Small intestine (tissue), 7 donors: ENCODE data around the gene ASPM. TPM values are rescaled to one million over a fixed set of nuclear protein-coding genes. Genes with fewer than 3 reads are reported as not detected.
"Not testable (repeated sequence)": the region's sequence is repeated elsewhere in the genome, so short reads cannot be mapped to it uniquely, and the experiment has no call there.

Experiments used
- DNase-seq, 2 donors: peaks; one replicate each; pipeline versions ENCODE4 v3.0.0 to v3.0.0-alpha.2; 2013
- FAIRE-seq: peaks from 2 replicates; lab custom pipeline; 2012; peaks lifted over from hg19 to GRCh38; lab: Jason Lieb, UNC
- H3K27ac ChIP-seq, 3 donors: one replicate each; pipeline ENCODE4 v1.5.1; 2013; ENCODE audit warnings: low read length in 2 of 3, mild to moderate bottlenecking in 2 of 3, control low read depth in 1 of 3, inconsistent platforms in 1 of 3, low read depth in 1 of 3, moderate library complexity in 1 of 3
- H3K27me3 ChIP-seq, 3 donors: one replicate each; pipeline ENCODE4 v1.6.1; 2013; ENCODE audit warnings: low read length in 3 of 3, inconsistent platforms in 1 of 3; ENCODE audit not compliant: control insufficient read depth in 3 of 3, insufficient read depth in 3 of 3
- H3K36me3 ChIP-seq, 3 donors: one replicate each; pipeline ENCODE4 v1.6.1; 2013; ENCODE audit warnings: low read length in 3 of 3, inconsistent platforms in 1 of 3, low read depth in 1 of 3, mild to moderate bottlenecking in 1 of 3, moderate library complexity in 1 of 3; ENCODE audit not compliant: control insufficient read depth in 3 of 3, insufficient read depth in 2 of 3
- H3K4me1 ChIP-seq, 3 donors: one replicate each; pipeline ENCODE4 v1.6.1; 2013; ENCODE audit warnings: low read length in 2 of 3, inconsistent platforms in 1 of 3, low read depth in 1 of 3, mild to moderate bottlenecking in 1 of 3, moderate library complexity in 1 of 3; ENCODE audit not compliant: control insufficient read depth in 3 of 3, insufficient read depth in 2 of 3
- H3K4me3 ChIP-seq, 3 donors: one replicate each; pipeline ENCODE4 v1.5.1; 2013; ENCODE audit warnings: low read length in 3 of 3, control low read depth in 1 of 3, inconsistent platforms in 1 of 3, low read depth in 1 of 3, mild to moderate bottlenecking in 1 of 3, moderate library complexity in 1 of 3
- H3K9me3 ChIP-seq, 2 donors: one replicate each; pipeline ENCODE4 v1.6.1; 2013; ENCODE audit warnings: low read depth in 1 of 2, low read length in 1 of 2; ENCODE audit not compliant: control insufficient read depth in 2 of 2, insufficient read depth in 1 of 2
- whole genome bisulfite sequencing, 3 donors: extraction: QIAGEN DNeasy Blood & Tissue Kit; methylation state at CpG; one replicate each; pipeline ENCODE4 v1.1.7; 2013; 5-methylcytosine and 5-hydroxymethylcytosine counted together
- polyA plus RNA-seq, 4 donors: library from polyadenylated mRNA; stranded (reverse) in 3 of 4; unstranded in 1 of 4; fragments of 200-250 nt in 3 of 4; fragments of 120-200 nt in 1 of 4; gene quantifications; one replicate each; pipeline versions ENCODE4 v1.2.1 to v1.2.3, GENCODE V29; 2013
- donor health status: healthy with polysubstance abuse.
- donor health status: control.
- donor health status: control.
- donor health status: Bipolar disorder and iron deficiency.
- donor health status: healthy.

Gene ASPM
- polyA plus RNA-seq, 4 donors, result 0.27 to 10.5 (median 4.0) TPM

GRCh38 chr1:197116156-197116555 lies 30.3 kb downstream of the ASPM start:
- Histone ChIP-seq H3K36me3 (peaks cover 0 to 3% (median 0%) of the 10 kb centered on the region in 3 donors), H3K4me1 (no peaks in the 10 kb centered on the region), H3K4me3 (no peak overlapping the region), H3K27me3 (no peaks in the 10 kb centered on the region), H3K9me3 (no peaks in the 10 kb centered on the region), H3K27ac (no peak overlapping the region)
- FAIRE-seq, result no peak
- no peak for DNase-seq
- WGBS, 3 donors, result 97 to 100% (median 99%) methylated on average over 2 of the region's 2 CpGs

- Histone ChIP-seq H3K36me3 (peaks cover 0 to 2% (median 0%) of the 10 kb centered on the region in 3 donors), H3K4me3 (no peak overlapping the region), H3K9me3 (peaks cover 0 to 2% of the 10 kb centered on the region in 2 donors), H3K4me1 (no peaks in the 10 kb centered on the region), H3K27me3 (no peaks in the 10 kb centered on the region), H3K27ac (no peak overlapping the region)
- DNase-seq, result no peak
- no peak for FAIRE-seq
- 98 to 100% (median 100%) methylated on average over 1 of the region's 1 CpG for WGBS, 3 donors
Measured at GRCh38 chr1:197106869-197107268, 39.6 kb downstream of the ASPM start.

GRCh38 chr1:197103300-197103699 lies 43.2 kb downstream of the ASPM start:
- Histone ChIP-seq H3K9me3 (peaks cover 0 to 2% of the 10 kb centered on the region in 2 donors), H3K27me3 (no peaks in the 10 kb centered on the region), H3K4me3 (no peak overlapping the region), H3K4me1 (no peaks in the 10 kb centered on the region), H3K27ac (no peak overlapping the region), H3K36me3 (no peaks in the 10 kb centered on the region)
- DNase-seq, result no peak
- WGBS, 3 donors, result 95 to 99% (median 97%) methylated on average over 5 of the region's 5 CpGs
- FAIRE-seq, result no peak

GRCh38 chr1:197101978-197102377 lies 44.5 kb downstream of the ASPM start:
- Histone ChIP-seq H3K27me3 (no peaks in the 10 kb centered on the region), H3K27ac (no peak overlapping the region), H3K4me3 (no peak overlapping the region), H3K36me3 (no peaks in the 10 kb centered on the region), H3K9me3 (peaks cover 0 to 2% of the 10 kb centered on the region in 2 donors), H3K4me1 (peaks cover 0 to 5% (median 0%) of the 10 kb centered on the region in 3 donors)
- FAIRE-seq, result no peak
- 91 to 94% (median 92%) methylated on average over 3 of the region's 3 CpGs for WGBS, 3 donors
- DNase-seq, result no peak

- peaks cover 0 to 2% of the 10 kb centered on the region in 2 donors for H3K9me3 ChIP-seq
- no peaks in the 10 kb centered on the region for H3K36me3 ChIP-seq
- FAIRE-seq (no peak), DNase-seq (no peak)
- peaks cover 0 to 11% (median 0%) of the 10 kb centered on the region in 3 donors for H3K4me1 ChIP-seq
- no peaks in the 10 kb centered on the region for H3K27me3 ChIP-seq
- no peak overlapping the region for H3K4me3 ChIP-seq
- WGBS, 3 donors, result 97 to 98% (median 97%) methylated on average over 3 of the region's 3 CpGs
- no peak overlapping the region for H3K27ac ChIP-seq
Measured at GRCh38 chr1:197100677-197101076, 45.8 kb downstream of the ASPM start.

GRCh38 chr1:197099444-197099843 lies 47.0 kb downstream of the ASPM start:
- H3K4me1 ChIP-seq, result peaks cover 0 to 11% (median 0%) of the 10 kb centered on the region in 3 donors
- no peak overlapping the region for H3K27ac ChIP-seq
- DNase-seq (no peak), FAIRE-seq (no peak)
- no peak overlapping the region for H3K4me3 ChIP-seq
- no peaks in the 10 kb centered on the region for H3K36me3 ChIP-seq
- no peaks in the 10 kb centered on the region for H3K27me3 ChIP-seq
- H3K9me3 ChIP-seq, result peaks cover 0 to 2% of the 10 kb centered on the region in 2 donors

- not testable (repeated sequence) for H3K36me3 ChIP-seq, FAIRE-seq, H3K9me3 ChIP-seq, DNase-seq, H3K4me3 ChIP-seq, H3K27me3 ChIP-seq
- Histone ChIP-seq H3K27ac (peak overlapping the region in 1 of 3 donors; percentile 86), H3K4me1 (peaks cover 0 to 11% (median 0%) of the 10 kb centered on the region in 3 donors)
- 89 to 98% (median 97%) methylated on average over 2 of the region's 2 CpGs for WGBS, 3 donors
Measured at GRCh38 chr1:197096971-197097370, 49.5 kb downstream of the ASPM start.

- DNase-seq, result peak; percentile 82 to 83
- WGBS, 3 donors, result 21 to 57% (median 32%) methylated on average over 1 of the region's 1 CpG
- FAIRE-seq, result no peak
Measured at GRCh38 chr1:197096137-197096536, 50.3 kb downstream of the ASPM start.

More at GRCh38 chr1:197096137-197096536, 50.3 kb downstream of the ASPM start:
- H3K4me3 ChIP-seq, result no peak overlapping the region
- peaks cover 0 to 11% (median 0%) of the 10 kb centered on the region in 3 donors for H3K4me1 ChIP-seq
- no peaks in the 10 kb centered on the region for H3K9me3 ChIP-seq
- H3K27ac ChIP-seq, result peak overlapping the region in 1 of 3 donors; percentile 86
- H3K36me3 ChIP-seq, result no peaks in the 10 kb centered on the region
- no peaks in the 10 kb centered on the region for H3K27me3 ChIP-seq
